ENCODE measurements around the gene WDR19. TPM values are rescaled to one million over a fixed set of nuclear protein-coding genes. Genes with fewer than 3 reads are reported as not detected.

The WDR19 gene
- total RNA-seq, 2 donors from 2014 or later, result 46.6 to 66.0 TPM

DNA sequence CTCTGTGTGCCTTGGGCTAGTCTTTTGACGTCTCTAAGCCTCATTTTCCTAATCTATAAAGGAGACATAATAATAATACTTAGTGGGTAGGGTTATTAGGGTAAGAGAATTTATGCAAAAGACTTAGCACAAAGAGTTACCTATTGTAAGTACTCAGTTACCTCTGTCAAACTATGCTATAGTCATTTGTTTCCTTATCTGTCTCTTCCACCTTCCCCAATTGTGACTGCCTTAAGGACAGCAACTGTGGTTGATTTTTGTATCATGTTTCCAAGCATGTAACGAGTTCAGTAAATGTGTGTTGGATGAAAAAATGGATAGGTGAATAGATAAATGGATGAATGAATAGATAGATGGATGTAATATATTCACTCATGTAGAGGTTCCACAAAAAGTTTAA is 48.1 kb downstream of the WDR19 start:
- TF ChIP-seq CTCF (IDR thresholded peaks at IDR 0.05), result no peak
- H3K4me3 ChIP-seq, result no peak overlapping the region
- no peak overlapping the region for H3K27ac ChIP-seq
- H3K36me3 ChIP-seq, result no peaks in the 10 kb centered on the region
- ATAC-seq (ENCODE audit: insufficient number of reproducible peaks, low FRiP score, low read depth) (no peak), DNase-seq (ENCODE audit: low spot score) (no peak)
- no peaks in the 10 kb centered on the region for H3K9me3 ChIP-seq
- H3K4me1 ChIP-seq (ENCODE audit: control insufficient read depth in 1 of 2, low read depth in 2 of 2), result peaks cover 11 to 26% of the 10 kb centered on the region in 2 donors
- H3K27me3 ChIP-seq (replicated peaks; ENCODE audit: insufficient read depth), result no peaks in the 10 kb centered on the region

DNA sequence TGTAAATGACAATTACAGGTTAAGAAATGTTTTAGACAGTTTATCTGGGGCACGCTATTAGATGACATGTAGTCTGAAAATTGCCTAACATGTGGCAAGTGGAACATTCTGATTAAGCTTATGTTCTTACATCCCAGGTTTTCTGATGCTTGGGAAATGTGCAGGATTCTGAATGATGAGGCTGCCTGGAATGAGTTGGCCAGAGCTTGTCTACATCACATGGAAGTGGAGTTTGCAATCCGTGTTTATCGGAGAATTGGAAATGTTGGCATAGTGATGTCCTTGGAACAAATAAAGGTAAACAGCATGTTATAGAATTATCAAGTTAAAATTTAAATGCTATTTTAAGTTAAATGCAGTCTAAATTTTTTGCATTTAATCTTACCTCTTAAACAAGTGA is 49.3 kb downstream of the WDR19 start:
- Histone ChIP-seq H3K27me3 (replicated peaks; ENCODE audit: insufficient read depth) (no peaks in the 10 kb centered on the region), H3K36me3 (no peaks in the 10 kb centered on the region), H3K4me1 (ENCODE audit: control insufficient read depth in 1 of 2, low read depth in 2 of 2) (peaks cover 13 to 35% of the 10 kb centered on the region in 2 donors), H3K4me3 (no peak overlapping the region), H3K27ac (no peak overlapping the region), H3K9me3 (no peaks in the 10 kb centered on the region)
- ATAC-seq (ENCODE audit: insufficient number of reproducible peaks, low FRiP score, low read depth), result no peak
- no peak for TF ChIP-seq CTCF (IDR thresholded peaks at IDR 0.05)
- no peak for DNase-seq (ENCODE audit: low spot score)

DNA sequence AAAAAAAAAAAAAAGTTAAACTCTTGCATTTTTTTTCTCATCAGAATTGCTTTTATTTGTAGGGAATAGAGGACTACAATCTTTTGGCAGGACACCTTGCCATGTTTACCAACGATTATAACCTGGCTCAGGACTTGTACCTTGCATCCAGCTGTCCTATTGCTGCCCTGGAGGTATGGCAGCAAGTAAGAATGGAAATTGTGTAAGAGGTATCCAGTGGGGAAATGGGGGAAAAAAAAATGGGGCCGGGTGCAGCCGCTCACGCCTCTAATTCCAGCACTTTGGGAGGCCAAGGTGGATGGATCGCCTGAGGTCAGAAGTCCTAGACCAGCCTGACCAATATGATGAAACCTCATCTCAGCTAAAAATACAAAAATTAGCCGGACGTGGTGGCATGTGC is 49.8 kb downstream of the WDR19 start:
- Histone ChIP-seq H3K9me3 (no peaks in the 10 kb centered on the region), H3K27ac (no peak overlapping the region), H3K36me3 (no peaks in the 10 kb centered on the region), H3K4me1 (ENCODE audit: control insufficient read depth in 1 of 2, low read depth in 2 of 2) (peaks cover 13 to 35% of the 10 kb centered on the region in 2 donors), H3K27me3 (replicated peaks; ENCODE audit: insufficient read depth) (no peaks in the 10 kb centered on the region), H3K4me3 (no peak overlapping the region)
- ATAC-seq (ENCODE audit: insufficient number of reproducible peaks, low FRiP score, low read depth) (no peak), DNase-seq (ENCODE audit: low spot score) (no peak)
- TF ChIP-seq CTCF (IDR thresholded peaks at IDR 0.05), result no peak

DNA sequence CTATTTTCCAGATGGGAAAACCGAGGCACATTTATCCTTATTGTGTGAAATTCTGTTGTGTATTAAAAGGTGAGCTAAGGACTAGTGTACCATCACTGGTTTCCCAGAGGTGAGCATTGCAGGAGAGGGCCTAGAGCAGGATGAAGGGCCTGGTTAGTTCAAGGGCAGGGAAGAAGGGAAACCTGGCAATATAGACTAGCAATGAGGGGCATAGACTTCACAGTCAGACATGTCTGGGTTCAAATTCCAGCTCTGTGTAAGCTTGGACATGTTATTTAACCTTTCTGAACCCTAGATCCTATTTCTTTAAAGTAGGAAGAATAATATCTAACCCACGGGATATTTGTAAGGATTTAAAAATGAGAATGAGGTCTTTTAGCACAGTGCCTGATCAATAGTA is 50.8 kb downstream of the WDR19 start:
- no peak overlapping the region for H3K4me3 ChIP-seq
- no peaks in the 10 kb centered on the region for H3K36me3 ChIP-seq
- no peak for TF ChIP-seq CTCF (IDR thresholded peaks at IDR 0.05)

DNA sequence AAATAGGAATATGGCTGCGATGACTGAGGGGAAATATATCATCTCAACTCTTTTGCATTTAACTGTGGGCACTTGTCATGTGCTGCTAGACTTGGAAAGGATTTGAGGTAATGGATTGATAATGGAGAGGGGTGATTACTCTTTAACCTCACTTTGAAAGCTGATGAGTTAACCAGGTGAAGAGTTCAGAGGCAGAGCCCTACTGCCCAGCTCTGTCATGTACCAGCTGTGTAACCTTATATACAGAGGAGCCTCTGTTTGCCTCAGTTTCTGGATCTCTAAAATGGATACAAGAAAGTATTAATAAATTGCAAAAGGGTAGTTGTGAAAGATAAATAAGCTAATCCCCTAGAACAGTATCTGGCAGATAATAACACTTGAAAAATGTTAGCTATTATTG is 51.5 kb downstream of the WDR19 start:
- H3K4me1 ChIP-seq (ENCODE audit: control insufficient read depth in 1 of 2, low read depth in 2 of 2), result peaks cover 10 to 24% of the 10 kb centered on the region in 2 donors
- no peaks in the 10 kb centered on the region for H3K9me3 ChIP-seq
- no peaks in the 10 kb centered on the region for H3K27me3 ChIP-seq (replicated peaks; ENCODE audit: insufficient read depth)
- no peak overlapping the region for H3K4me3 ChIP-seq
- DNase-seq (ENCODE audit: low spot score), result no peak
- no peak overlapping the region for H3K27ac ChIP-seq
- ATAC-seq (ENCODE audit: insufficient number of reproducible peaks, low FRiP score, low read depth), result no peak
- H3K36me3 ChIP-seq, result no peaks in the 10 kb centered on the region
- TF ChIP-seq CTCF (IDR thresholded peaks at IDR 0.05), result no peak

More for the DNA sequence above, 50.8 kb downstream of the WDR19 start:
- DNase-seq (ENCODE audit: low spot score) (no peak), ATAC-seq (ENCODE audit: insufficient number of reproducible peaks, low FRiP score, low read depth) (no peak)
- Histone ChIP-seq H3K27me3 (replicated peaks; ENCODE audit: insufficient read depth) (no peaks in the 10 kb centered on the region), H3K9me3 (no peaks in the 10 kb centered on the region), H3K4me1 (ENCODE audit: control insufficient read depth in 1 of 2, low read depth in 2 of 2) (peaks cover 13 to 30% of the 10 kb centered on the region in 2 donors), H3K27ac (no peak overlapping the region)

All from thoracic aorta (tissue), 2 donors.